GM19193 (cell line): Measurements from ENCODE around the gene STYXL1.

ENCODE experiments used
- POLR2A ChIP-seq: IDR thresholded peaks from 4 replicates; pipeline ENCODE4 v1.6.1; 2011; ENCODE audit not compliant: insufficient read depth, insufficient read length; ENCODE audit errors: extremely low read depth

Gene STYXL1

DNA sequence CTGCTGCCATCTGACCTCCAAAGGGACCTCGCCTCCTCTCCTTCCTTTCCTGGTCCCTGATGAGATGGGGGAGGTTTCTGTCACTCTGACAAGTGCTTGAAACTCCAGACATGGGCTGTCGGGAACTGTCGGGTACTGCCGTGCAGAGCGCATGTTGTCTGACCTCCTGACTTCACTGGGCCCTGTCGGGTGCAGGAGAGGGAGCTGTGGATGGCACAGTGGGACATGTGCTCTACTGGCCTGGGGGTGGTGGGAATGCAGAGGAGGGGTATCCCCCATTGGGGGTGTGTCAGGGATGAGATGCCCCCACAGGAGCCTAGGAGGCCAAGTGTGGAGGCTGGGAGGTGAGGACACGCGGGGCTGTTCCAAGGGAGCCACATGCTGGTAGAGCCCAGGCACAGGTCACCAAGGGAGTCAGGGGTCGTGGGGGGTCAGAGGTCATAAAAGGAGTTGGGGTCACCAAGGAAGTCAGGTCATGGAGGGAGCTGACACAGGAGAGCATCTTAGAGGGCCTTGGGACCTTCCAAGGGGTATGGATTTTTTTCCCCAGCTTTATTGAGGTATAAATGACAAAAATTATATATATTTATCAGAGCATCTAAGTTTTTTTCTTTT, 84.3 kb downstream of the STYXL1 start:
- TF ChIP-seq POLR2A = no peak

DNA sequence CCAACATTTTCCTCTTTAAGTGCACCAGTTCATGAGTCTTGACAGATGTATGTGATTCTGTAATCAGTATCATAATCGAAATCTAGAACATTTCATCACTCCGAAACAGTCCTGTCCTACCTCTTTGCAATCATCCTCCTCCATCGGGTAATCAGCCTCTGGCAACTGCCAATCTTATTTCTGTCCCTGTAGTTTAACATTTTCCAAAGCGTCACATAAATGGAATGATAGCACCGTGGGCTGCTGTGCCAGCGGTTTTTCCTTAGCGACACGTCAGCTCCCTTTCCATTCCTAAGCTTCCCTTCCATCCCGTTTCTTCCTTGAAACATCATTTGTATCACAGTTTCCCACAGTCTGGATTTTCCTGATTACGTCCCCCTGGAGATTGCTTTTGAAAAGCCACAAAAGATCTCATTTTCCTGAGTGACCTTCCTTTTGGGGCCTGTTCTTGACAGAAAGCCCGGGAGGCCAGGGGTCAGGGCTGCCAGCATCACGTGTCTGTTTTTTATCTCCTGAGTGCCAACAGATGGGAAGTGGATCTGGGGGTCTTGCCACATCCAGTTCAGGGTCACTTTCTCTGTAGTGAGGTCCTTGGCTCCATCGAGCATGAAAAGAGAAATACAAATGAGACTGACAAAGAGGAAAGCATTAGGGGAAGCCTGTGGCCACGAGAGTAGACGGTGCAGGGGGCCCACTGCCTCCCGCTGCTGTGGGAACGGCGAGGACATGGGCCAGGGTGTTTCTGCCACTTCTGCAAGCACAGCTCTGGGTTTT, 85.0 kb downstream of the STYXL1 start:
- TF ChIP-seq POLR2A = no peak

GRCh38 chr7:75961218-75961617, 86.6 kb downstream of the STYXL1 start:
- no peak for TF ChIP-seq POLR2A

GRCh38 chr7:75960372-75960771, 87.4 kb downstream of the STYXL1 start:
- TF ChIP-seq POLR2A = no peak

DNA sequence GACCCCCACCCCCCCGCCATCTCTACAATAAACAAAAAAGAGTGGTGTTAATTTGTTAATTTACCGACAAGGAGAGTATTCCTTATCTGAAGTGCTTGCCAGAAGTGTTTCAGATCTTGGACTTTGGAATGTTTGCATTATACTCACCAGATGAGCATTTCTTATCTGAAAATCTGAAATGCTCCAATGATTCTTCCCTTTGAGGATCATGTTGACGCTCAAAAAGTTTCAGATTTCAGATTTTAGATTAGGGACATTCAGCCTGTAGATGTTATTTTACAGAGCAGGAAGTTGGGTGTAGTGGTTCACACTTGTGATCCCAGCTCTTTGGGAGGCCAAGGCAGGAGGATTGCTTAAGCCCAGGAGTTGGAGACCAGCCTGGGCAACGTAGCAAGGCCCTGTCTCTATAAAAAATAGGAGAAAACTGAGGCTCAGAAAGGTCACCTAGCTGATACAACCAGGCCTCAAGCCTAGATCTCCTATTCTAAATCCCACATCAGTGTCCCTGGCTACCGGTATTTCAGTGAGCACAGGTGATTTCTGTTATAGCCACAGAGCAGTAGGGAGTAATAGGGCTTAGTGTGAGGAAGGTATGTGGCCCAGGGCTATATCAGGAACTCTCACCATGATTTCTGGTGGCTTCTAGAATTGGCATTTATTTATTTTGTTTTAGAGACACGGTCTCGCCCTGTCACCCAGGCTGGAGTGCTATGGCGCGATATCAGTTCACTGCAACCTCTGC, 88.8 kb downstream of the STYXL1 start:
- no peak for TF ChIP-seq POLR2A

GRCh38 chr7:75957021-75957736, 90.6 kb downstream of the STYXL1 start:
- no peak for TF ChIP-seq POLR2A

- no peak for TF ChIP-seq POLR2A
These were observed 92.4 kb downstream of the STYXL1 start for GRCh38 chr7:75955331-75955955.

DNA sequence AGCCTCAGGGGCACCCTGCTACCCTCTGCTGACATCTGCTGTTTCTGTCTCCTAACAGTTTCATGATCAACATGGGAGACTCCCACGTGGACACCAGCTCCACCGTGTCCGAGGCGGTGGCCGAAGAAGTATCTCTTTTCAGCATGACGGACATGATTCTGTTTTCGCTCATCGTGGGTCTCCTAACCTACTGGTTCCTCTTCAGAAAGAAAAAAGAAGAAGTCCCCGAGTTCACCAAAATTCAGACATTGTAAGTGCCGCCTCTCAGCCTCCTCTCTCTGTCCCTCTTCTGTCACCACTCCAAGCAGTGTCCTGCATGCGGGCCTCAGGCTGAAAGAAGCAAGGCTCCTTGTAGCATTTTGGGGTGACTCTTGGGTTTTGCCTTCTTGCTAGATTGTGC, 93.9 kb downstream of the STYXL1 start:
- no peak for TF ChIP-seq POLR2A

GRCh38 chr7:75953431-75953830, 94.4 kb downstream of the STYXL1 start:
- no peak for TF ChIP-seq POLR2A

GRCh38 chr7:75951506-75951905, 96.3 kb downstream of the STYXL1 start:
- no peak for TF ChIP-seq POLR2A

DNA sequence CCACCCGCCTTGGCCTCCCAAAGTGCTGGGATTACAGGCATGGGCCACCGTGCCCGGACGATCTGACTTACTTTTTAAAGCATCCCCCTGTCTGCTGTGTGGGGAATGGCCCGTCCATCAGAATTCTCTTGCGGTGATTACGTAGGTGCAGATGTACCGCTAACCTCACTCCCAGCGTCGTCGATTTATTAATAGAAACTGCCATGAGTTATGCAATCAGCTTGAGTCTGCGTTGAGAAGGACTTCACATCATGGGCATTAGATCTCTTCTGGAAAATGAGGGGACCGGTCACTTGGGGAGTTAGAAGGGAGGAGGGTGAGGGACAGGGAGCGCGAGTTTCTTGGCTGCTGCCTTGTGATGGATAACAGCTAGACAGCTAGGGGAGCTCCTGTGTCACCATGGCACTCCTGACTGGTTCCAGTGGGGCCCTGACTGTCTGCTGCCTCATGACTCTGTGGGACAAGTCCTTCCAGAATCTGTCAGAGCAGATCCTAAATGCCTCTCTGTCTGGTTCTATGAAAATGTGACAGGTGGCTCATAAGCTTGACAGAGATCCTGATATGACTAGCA, 97.6 kb downstream of the STYXL1 start:
- TF ChIP-seq POLR2A = no peak

GRCh38 chr7:75948179-75948578, 99.6 kb downstream of the STYXL1 start:
- no peak for TF ChIP-seq POLR2A
